Measurements from ENCODE around the gene KCNQ1. TPM values are rescaled to one million over a fixed set of nuclear protein-coding genes. Genes with fewer than 3 reads are reported as not detected.

The KCNQ1 gene
- total RNA-seq, 1 donor from 2014 or later = 1.6 TPM

- no peaks in the 10 kb centered on the region for H3K36me3 ChIP-seq (ENCODE audit: control insufficient read depth, insufficient read depth, low read length)
- FAIRE-seq (no peak), DNase-seq (ENCODE audit: low read depth) (no peak)
- TF ChIP-seq CTCF (IDR thresholded peaks at IDR 0.05; ENCODE audit: insufficient read depth, low read length, severe bottlenecking) = no peak
- H3K27me3 ChIP-seq (ENCODE audit: control insufficient read depth, insufficient read depth, low read length) = no peaks in the 10 kb centered on the region
- no peak overlapping the region for H3K4me3 ChIP-seq (ENCODE audit: low read depth, low read length)
These were observed 10.1 kb upstream of the KCNQ1 start for GRCh38 chr11:2434506-2435255.

- FAIRE-seq (peak; percentile 23), DNase-seq (ENCODE audit: low read depth) (no peak)
- H3K27me3 ChIP-seq (ENCODE audit: control insufficient read depth, insufficient read depth, low read length) = no peaks in the 10 kb centered on the region
- H3K36me3 ChIP-seq (ENCODE audit: control insufficient read depth, insufficient read depth, low read length) = no peaks in the 10 kb centered on the region
- no peak for TF ChIP-seq CTCF (IDR thresholded peaks at IDR 0.05; ENCODE audit: insufficient read depth, low read length, severe bottlenecking)
- no peak overlapping the region for H3K4me3 ChIP-seq (ENCODE audit: low read depth, low read length)
These were observed 9.4 kb upstream of the KCNQ1 start for GRCh38 chr11:2435288-2436012.

- TF ChIP-seq CTCF (IDR thresholded peaks at IDR 0.05; ENCODE audit: insufficient read depth, low read length, severe bottlenecking) = no peak
- no peaks in the 10 kb centered on the region for H3K27me3 ChIP-seq (ENCODE audit: control insufficient read depth, insufficient read depth, low read length)
- DNase-seq (ENCODE audit: low read depth) (no peak), FAIRE-seq (no peak)
- no peak overlapping the region for H3K4me3 ChIP-seq (ENCODE audit: low read depth, low read length)
- no peaks in the 10 kb centered on the region for H3K36me3 ChIP-seq (ENCODE audit: control insufficient read depth, insufficient read depth, low read length)
These were observed 8.7 kb upstream of the KCNQ1 start for GRCh38 chr11:2436013-2436520.

- FAIRE-seq (no peak), DNase-seq (ENCODE audit: low read depth) (no peak)
- no peaks in the 10 kb centered on the region for H3K27me3 ChIP-seq (ENCODE audit: control insufficient read depth, insufficient read depth, low read length)
- H3K4me3 ChIP-seq (ENCODE audit: low read depth, low read length) = no peak overlapping the region
- no peak for TF ChIP-seq CTCF (IDR thresholded peaks at IDR 0.05; ENCODE audit: insufficient read depth, low read length, severe bottlenecking)
- no peaks in the 10 kb centered on the region for H3K36me3 ChIP-seq (ENCODE audit: control insufficient read depth, insufficient read depth, low read length)
These were observed 8.2 kb upstream of the KCNQ1 start for GRCh38 chr11:2436521-2437031.

- Histone ChIP-seq H3K4me3 (ENCODE audit: low read depth, low read length) (no peak overlapping the region), H3K36me3 (ENCODE audit: control insufficient read depth, insufficient read depth, low read length) (no peaks in the 10 kb centered on the region), H3K27me3 (ENCODE audit: control insufficient read depth, insufficient read depth, low read length) (no peaks in the 10 kb centered on the region)
- DNase-seq (ENCODE audit: low read depth) (no peak), FAIRE-seq (peak; percentile 70)
- no peak for TF ChIP-seq CTCF (IDR thresholded peaks at IDR 0.05; ENCODE audit: insufficient read depth, low read length, severe bottlenecking)
These were observed 7.3 kb upstream of the KCNQ1 start for GRCh38 chr11:2437516-2437915.

Data from bronchial epithelial cell (primary cell).